Measurements from ENCODE around the gene LMAN1.

DNA sequence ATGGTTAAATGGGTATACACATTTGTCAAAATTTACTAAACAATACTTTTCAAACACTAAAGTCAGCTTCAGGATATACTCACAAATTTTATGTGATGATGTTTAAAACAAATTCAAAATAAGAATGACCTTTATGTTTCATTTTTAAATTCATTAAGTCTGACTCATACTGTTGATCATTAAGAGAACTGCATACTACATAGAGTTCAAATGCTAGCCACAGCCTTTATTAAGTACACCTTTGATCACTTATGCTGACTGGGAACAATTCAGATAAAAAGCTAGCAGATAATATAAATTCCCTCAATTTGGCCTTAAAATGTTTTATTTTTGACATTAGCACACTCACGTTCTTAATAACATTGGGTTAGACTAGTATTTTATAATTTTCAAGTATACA is 14.1 kb downstream of the LMAN1 start:
- TF ChIP-seq POLR2A (IDR thresholded peaks at IDR 0.05; ENCODE audit: low read depth, low read length): no peak
- TF ChIP-seq NFE2L2 (IDR thresholded peaks at IDR 0.05; ENCODE audit: low read depth, low read length): no peak
- TF ChIP-seq, protein P1, sequence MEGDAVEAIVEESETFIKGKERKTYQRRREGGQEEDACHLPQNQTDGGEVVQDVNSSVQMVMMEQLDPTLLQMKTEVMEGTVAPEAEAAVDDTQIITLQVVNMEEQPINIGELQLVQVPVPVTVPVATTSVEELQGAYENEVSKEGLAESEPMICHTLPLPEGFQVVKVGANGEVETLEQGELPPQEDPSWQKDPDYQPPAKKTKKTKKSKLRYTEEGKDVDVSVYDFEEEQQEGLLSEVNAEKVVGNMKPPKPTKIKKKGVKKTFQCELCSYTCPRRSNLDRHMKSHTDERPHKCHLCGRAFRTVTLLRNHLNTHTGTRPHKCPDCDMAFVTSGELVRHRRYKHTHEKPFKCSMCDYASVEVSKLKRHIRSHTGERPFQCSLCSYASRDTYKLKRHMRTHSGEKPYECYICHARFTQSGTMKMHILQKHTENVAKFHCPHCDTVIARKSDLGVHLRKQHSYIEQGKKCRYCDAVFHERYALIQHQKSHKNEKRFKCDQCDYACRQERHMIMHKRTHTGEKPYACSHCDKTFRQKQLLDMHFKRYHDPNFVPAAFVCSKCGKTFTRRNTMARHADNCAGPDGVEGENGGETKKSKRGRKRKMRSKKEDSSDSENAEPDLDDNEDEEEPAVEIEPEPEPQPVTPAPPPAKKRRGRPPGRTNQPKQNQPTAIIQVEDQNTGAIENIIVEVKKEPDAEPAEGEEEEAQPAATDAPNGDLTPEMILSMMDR (conservative IDR thresholded peaks at IDR 0.05; ENCODE audit: low read depth, low read length): no peak
- no peak for TF ChIP-seq RCOR1 (IDR thresholded peaks at IDR 0.05; ENCODE audit: insufficient replicate concordance, low read length)
- no peak for TF ChIP-seq RFX5 (IDR thresholded peaks at IDR 0.05; ENCODE audit: low read depth, low read length)
